ENCODE results near the gene R3HDML. TPM values are rescaled to one million over a fixed set of nuclear protein-coding genes. Genes with fewer than 3 reads are reported as not detected.

The R3HDML gene
- total and polyA plus RNA-seq, 2 of the 13 experiments (the other 11 are each of a cell fraction or from before 2014, with no cell fraction given) = not detected

- in situ Hi-C loops (cut with HindIII; ENCODE audit: extremely low pct_ligation_motif_present, low pct_unique_long_range_greater_than_20kb) (loop anchor here (5.0 kb wide), 1 partner anchor 68 kb away; no protein-coding TSS in a partner anchor), intact Hi-C loops (cut with micrococcal nuclease; ENCODE audit: unreplicated experiment) (loop anchor here (1.0 to 5.0 kb wide), 8 partner anchors 17 to 213 kb away; partner anchors contain the start of gene HNF4A)
- ChIA-PET POLR2A (interaction anchor here (0.7 to 10.8 kb wide), 33 partner anchors 8 to 845 kb away, joined by 3 to 556 read pairs (median 7); partner anchors contain the start of genes FITM2, HNF4A, OSER1 and SERINC3), CTCF (ENCODE audit: low intra/inter-chr PET ratio, low total read pairs) (no interaction called here)
- Histone ChIP-seq H3K79me2 (ENCODE audit: insufficient read depth, low read length) (peaks cover 60% of the 10 kb centered on the region), H3K9ac (ENCODE audit: insufficient read depth, low read depth, low read length) (peak overlapping the region; percentile 75), H3K27me3 (ENCODE audit: control insufficient read depth in 1 of 2, insufficient read depth in 2 of 2, low read length in 2 of 2) (no peaks in the 10 kb centered on the region), H3K36me3 (replicated peaks in 1 of 2; ENCODE audit: control insufficient read depth in 1 of 2, insufficient read depth in 2 of 2, low read length in 2 of 2) (peaks cover 14 to 23% of the 10 kb centered on the region in 2 experiments), H3K4me2 (ENCODE audit: low read depth, low read length) (peak overlapping the region; percentile 89), H2AFZ (ENCODE audit: low read length) (no peak overlapping the region), H3K9me3 (ENCODE audit: low read length) (no peaks in the 10 kb centered on the region), H3K4me3 (replicated peaks in 1 of 3; ENCODE audit: insufficient read depth in 1 of 3, low read depth in 2 of 3, low read length in 3 of 3) (peak overlapping the region; percentile 51 to 74 (median 54)), H3K4me1 (ENCODE audit: insufficient read depth, low read length) (peaks cover 89% of the 10 kb centered on the region), H4K20me1 (ENCODE audit: insufficient read depth, low read length) (no peaks in the 10 kb centered on the region), H3K27ac (ENCODE audit: extremely low read length, insufficient read depth, low read length) (peak overlapping the region; percentile 94)
- BruUV-seq (replicated peaks) = no TSS peak
- FAIRE-seq (no peak), ATAC-seq (peak; percentile 91), DNase-seq (ENCODE audit: low spot score) (peak; percentile 100)
- 0% methylated on average over 2 of the region's 2 CpGs for WGBS (ENCODE audit: low lambda C conversion rate)
- no peak for TF ChIP-seq ZNF333 (CRISPR knock-in tag; IDR thresholded peaks at IDR 0.05; ENCODE audit: borderline replicate concordance)
- TF ChIP-seq U2AF1 (optimal IDR thresholded peaks at IDR 0.05; ENCODE audit: low read depth, low read length) = peak; percentile 98
- TF ChIP-seq DZIP1 (CRISPR knock-in tag; IDR thresholded peaks at IDR 0.05) = peak; percentile 76; the same call in 1 of the 2 replicates
- no peak for TF ChIP-seq TP53 (CRISPR knock-in tag; conservative IDR thresholded peaks at IDR 0.05)
- TF ChIP-seq ZNF124 (CRISPR knock-in tag; IDR thresholded peaks at IDR 0.05) = peak; percentile 98; the same call in 1 of the 2 replicates
- no peak for TF ChIP-seq KLF15 (CRISPR knock-in tag; IDR thresholded peaks at IDR 0.05; ENCODE audit: borderline replicate concordance)
- no peak; the same call in 1 of the 2 replicates for TF ChIP-seq ZNF775 (CRISPR knock-in tag; IDR thresholded peaks at IDR 0.05; ENCODE audit: borderline replicate concordance)
- TF ChIP-seq STAT5B (CRISPR knock-in tag; IDR thresholded peaks at IDR 0.05) = peak; percentile 94
- TF ChIP-seq SRSF1 (optimal IDR thresholded peaks at IDR 0.05; ENCODE audit: low read depth, low read length) = no peak
- no peak for TF ChIP-seq ZNF800 (CRISPR knock-in tag; IDR thresholded peaks at IDR 0.05)
- TF ChIP-seq ZHX1 (CRISPR knock-in tag; IDR thresholded peaks at IDR 0.05; ENCODE audit: low read depth) = peak; percentile 96; the same call in 1 of the 2 replicates
- TF ChIP-seq MED8 (CRISPR knock-in tag; IDR thresholded peaks at IDR 0.05; ENCODE audit: insufficient replicate concordance) = no peak
- TF ChIP-seq TCF7L2 (IDR thresholded peaks at IDR 0.05; ENCODE audit: low read depth, low read length) = peak; percentile 98
These were observed 57.5 kb downstream of the R3HDML start for GRCh38 chr20:44394452-44394701.

Data from HepG2 (cell line).